ENCODE results near the gene MCMBP. TPM values are rescaled to one million over a fixed set of nuclear protein-coding genes. Genes with fewer than 3 reads are reported as not detected.
A peak's percentile ranks its signal among the peaks of the same experiment; 100 is the strongest.

The MCMBP gene
- total RNA-seq, 1 donor = 74.3 TPM

GRCh38 chr10:119815671-119816070, 57.0 kb downstream of the MCMBP start:
- no peak for TF ChIP-seq CTCF (IDR thresholded peaks at IDR 0.05; ENCODE audit: insufficient read depth, low read length)
- no peak overlapping the region for H3K4me3 ChIP-seq (ENCODE audit: low read depth, low read length)
- no peak for DNase-seq (ENCODE audit: low read depth)

- TF ChIP-seq CTCF (IDR thresholded peaks at IDR 0.05; ENCODE audit: insufficient read depth, low read length) = no peak
- no peak for DNase-seq (ENCODE audit: low read depth)
- no peak overlapping the region for H3K4me3 ChIP-seq (ENCODE audit: low read depth, low read length)
These were observed 60.0 kb downstream of the MCMBP start for GRCh38 chr10:119812684-119813083.

- TF ChIP-seq CTCF (IDR thresholded peaks at IDR 0.05; ENCODE audit: insufficient read depth, low read length) = no peak
- H3K4me3 ChIP-seq (ENCODE audit: low read depth, low read length) = no peak overlapping the region
- DNase-seq (ENCODE audit: low read depth) = no peak
These were observed 61.5 kb downstream of the MCMBP start for GRCh38 chr10:119811122-119811521.

GRCh38 chr10:119807960-119808697, 64.5 kb downstream of the MCMBP start:
- no peak overlapping the region for H3K4me3 ChIP-seq (ENCODE audit: low read depth, low read length)
- DNase-seq (ENCODE audit: low read depth) = peak; percentile 37
- no peak for TF ChIP-seq CTCF (IDR thresholded peaks at IDR 0.05; ENCODE audit: insufficient read depth, low read length)

- H3K4me3 ChIP-seq (ENCODE audit: low read depth, low read length) = no peak overlapping the region
- DNase-seq (ENCODE audit: low read depth) = no peak
- TF ChIP-seq CTCF (IDR thresholded peaks at IDR 0.05; ENCODE audit: insufficient read depth, low read length) = no peak
These were observed 66.1 kb downstream of the MCMBP start for GRCh38 chr10:119806334-119807130.

GRCh38 chr10:119805702-119806230, 66.9 kb downstream of the MCMBP start:
- no peak for DNase-seq (ENCODE audit: low read depth)
- no peak overlapping the region for H3K4me3 ChIP-seq (ENCODE audit: low read depth, low read length)
- TF ChIP-seq CTCF (IDR thresholded peaks at IDR 0.05; ENCODE audit: insufficient read depth, low read length) = no peak

Data from fibroblast of the aortic adventitia (primary cell).